ENCODE data around the gene DBR1.

The DBR1 gene

GRCh38 chr3:138186221-138186620 lies 11.5 kb upstream of the DBR1 start:
- no peaks in the 10 kb centered on the region for H3K27me3 ChIP-seq (replicated peaks; ENCODE audit: control insufficient read depth, insufficient read depth, low read length)
- DNase-seq (ENCODE audit: extremely low read depth, insufficient read length) = no peak
- H3K36me3 ChIP-seq (ENCODE audit: control insufficient read depth, insufficient read depth, low read length) = no peaks in the 10 kb centered on the region
- TF ChIP-seq CTCF (IDR thresholded peaks at IDR 0.05; ENCODE audit: insufficient read depth, low read length, poor library complexity, severe bottlenecking) = no peak
- H3K4me3 ChIP-seq (replicated peaks; ENCODE audit: low read depth, low read length) = no peak overlapping the region

GRCh38 chr3:138184994-138185393 lies 10.3 kb upstream of the DBR1 start:
- TF ChIP-seq CTCF (IDR thresholded peaks at IDR 0.05; ENCODE audit: insufficient read depth, low read length, poor library complexity, severe bottlenecking) = no peak
- no peak overlapping the region for H3K4me3 ChIP-seq (replicated peaks; ENCODE audit: low read depth, low read length)
- H3K27me3 ChIP-seq (replicated peaks; ENCODE audit: control insufficient read depth, insufficient read depth, low read length) = no peaks in the 10 kb centered on the region
- H3K36me3 ChIP-seq (ENCODE audit: control insufficient read depth, insufficient read depth, low read length) = no peaks in the 10 kb centered on the region
- no peak for DNase-seq (ENCODE audit: extremely low read depth, insufficient read length)

- Histone ChIP-seq H3K27me3 (replicated peaks; ENCODE audit: control insufficient read depth, insufficient read depth, low read length) (no peaks in the 10 kb centered on the region), H3K36me3 (ENCODE audit: control insufficient read depth, insufficient read depth, low read length) (no peaks in the 10 kb centered on the region), H3K4me3 (replicated peaks; ENCODE audit: low read depth, low read length) (no peak overlapping the region)
- DNase-seq (ENCODE audit: extremely low read depth, insufficient read length) = no peak
- TF ChIP-seq CTCF (IDR thresholded peaks at IDR 0.05; ENCODE audit: insufficient read depth, low read length, poor library complexity, severe bottlenecking) = peak; percentile 53
Observed at GRCh38 chr3:138180375-138181029, 5.8 kb upstream of the DBR1 start.

- H3K4me3 ChIP-seq (replicated peaks; ENCODE audit: low read depth, low read length) = peak overlapping the region; percentile 83
- H3K36me3 ChIP-seq (ENCODE audit: control insufficient read depth, insufficient read depth, low read length) = no peaks in the 10 kb centered on the region; the same call in 1 of the 2 replicates
- no peak for TF ChIP-seq CTCF (IDR thresholded peaks at IDR 0.05; ENCODE audit: insufficient read depth, low read length, poor library complexity, severe bottlenecking)
- H3K27me3 ChIP-seq (replicated peaks; ENCODE audit: control insufficient read depth, insufficient read depth, low read length) = no peaks in the 10 kb centered on the region
- no peak for DNase-seq (ENCODE audit: extremely low read depth, insufficient read length)
Observed at GRCh38 chr3:138173769-138174420, 826 bp downstream of the DBR1 start.

GRCh38 chr3:138172625-138173024 lies 2.1 kb downstream of the DBR1 start:
- Histone ChIP-seq H3K36me3 (ENCODE audit: control insufficient read depth, insufficient read depth, low read length) (no peaks in the 10 kb centered on the region; the same call in 1 of the 2 replicates), H3K4me3 (replicated peaks; ENCODE audit: low read depth, low read length) (no peak overlapping the region), H3K27me3 (replicated peaks; ENCODE audit: control insufficient read depth, insufficient read depth, low read length) (no peaks in the 10 kb centered on the region)
- no peak for DNase-seq (ENCODE audit: extremely low read depth, insufficient read length)
- no peak for TF ChIP-seq CTCF (IDR thresholded peaks at IDR 0.05; ENCODE audit: insufficient read depth, low read length, poor library complexity, severe bottlenecking)
